Right atrium auricular region (tissue), 2 donors: Measurements from ENCODE around the gene NOL4L. TPM values are rescaled to one million over a fixed set of nuclear protein-coding genes. Genes with fewer than 3 reads are reported as not detected.
"Not testable (repeated sequence)": the region's sequence is repeated elsewhere in the genome, so short reads cannot be mapped to it uniquely, and the experiment has no call there.

Experiments
- DNase-seq: peaks from one replicate; pipeline ENCODE4 v3.0.0-alpha.2; 2019; ENCODE audit warnings: low spot score
- H3K27ac ChIP-seq, 2 donors: fragments of 200-600 bp; sonication (generic); 1 replicate in 1 of 2; 2 replicates in 1 of 2; pipeline ENCODE4 v1.5.1; 2016 to 2019
- H3K27me3 ChIP-seq, 2 donors: fragments of 200-600 bp; sonication (generic); one replicate each; pipeline versions ENCODE4 v1.5.1 to v1.6.0; 2017 to 2019
- H3K36me3 ChIP-seq: fragments of 200-600 bp; sonication (generic); one replicate; pipeline ENCODE4 v1.5.1; 2016
- H3K4me1 ChIP-seq, 2 donors: fragments of 200-600 bp; sonication (generic); one replicate each; pipeline versions ENCODE4 v1.5.1 to v1.6.0; 2017 to 2019
- H3K4me3 ChIP-seq, 2 donors: fragments of 200-600 bp; sonication (generic); 1 replicate in 1 of 2; 2 replicates in 1 of 2; pipeline ENCODE4 v1.5.1; 2017 to 2019; ENCODE audit warnings: mild to moderate bottlenecking in 1 of 2, moderate library complexity in 1 of 2
- H3K9me3 ChIP-seq, 2 donors: fragments of 200-600 bp; sonication (generic); one replicate each; pipeline ENCODE4 v1.5.1; 2019
- CTCF ChIP-seq, 2 donors: fragments of 200-600 bp; sonication (generic); IDR thresholded peaks; one replicate each; pipeline ENCODE4 v1.5.1; 2019; ENCODE audit warnings: antibody characterized with exemption in 2 of 2
- total RNA-seq, 2 donors: library from RNA; depleted of rRNA; stranded (reverse); fragments of >200 nt; gene quantifications; one replicate each; pipeline ENCODE4 v1.1.0, GENCODE V29; 2016

The NOL4L gene
- total RNA-seq, 2 donors from 2014 or later, result 7.6 to 10.4 TPM

GRCh38 chr20:32580219-32580969, 4.7 kb downstream of the NOL4L start:
- peaks cover 0 to 17% of the 10 kb centered on the region in 2 donors for H3K4me1 ChIP-seq
- no peak for DNase-seq
- TF ChIP-seq CTCF (IDR thresholded peaks at IDR 0.05), result no peak

GRCh38 chr20:32578840-32579390, 6.2 kb downstream of the NOL4L start:
- Histone ChIP-seq H3K4me3 (no peak overlapping the region), H3K27me3 (no peaks in the 10 kb centered on the region), H3K9me3 (no peaks in the 10 kb centered on the region), H3K27ac (no peak overlapping the region), H3K36me3 (no peaks in the 10 kb centered on the region), H3K4me1 (peaks cover 0 to 25% of the 10 kb centered on the region in 2 donors)
- no peak for DNase-seq
- TF ChIP-seq CTCF (IDR thresholded peaks at IDR 0.05), result no peak

More at GRCh38 chr20:32580219-32580969, 4.7 kb downstream of the NOL4L start:
- no peaks in the 10 kb centered on the region for H3K36me3 ChIP-seq
- peak overlapping the region; percentile 68 to 70 for H3K27ac ChIP-seq
- no peak overlapping the region for H3K4me3 ChIP-seq
- H3K9me3 ChIP-seq, result no peaks in the 10 kb centered on the region
- H3K27me3 ChIP-seq, result no peaks in the 10 kb centered on the region

- H3K27me3 ChIP-seq, H3K9me3 ChIP-seq, H3K4me3 ChIP-seq, H3K36me3 ChIP-seq, H3K27ac ChIP-seq, DNase-seq: not testable (repeated sequence)
- peaks cover 0 to 25% of the 10 kb centered on the region in 2 donors for H3K4me1 ChIP-seq
Measured at GRCh38 chr20:32578062-32578461, 7.1 kb downstream of the NOL4L start.

- no peak for DNase-seq
- H3K27ac ChIP-seq, result no peak overlapping the region
- H3K9me3 ChIP-seq, result no peaks in the 10 kb centered on the region
- H3K27me3 ChIP-seq, result no peaks in the 10 kb centered on the region
- H3K36me3 ChIP-seq, result no peaks in the 10 kb centered on the region
- peaks cover 0 to 22% of the 10 kb centered on the region in 2 donors for H3K4me1 ChIP-seq
- no peak for TF ChIP-seq CTCF (IDR thresholded peaks at IDR 0.05)
- H3K4me3 ChIP-seq, result no peak overlapping the region
Measured at GRCh38 chr20:32577657-32578056, 7.5 kb downstream of the NOL4L start.

- Histone ChIP-seq H3K27me3 (no peaks in the 10 kb centered on the region), H3K36me3 (no peaks in the 10 kb centered on the region), H3K4me3 (no peak overlapping the region), H3K9me3 (no peaks in the 10 kb centered on the region), H3K4me1 (peaks cover 0 to 16% of the 10 kb centered on the region in 2 donors), H3K27ac (no peak overlapping the region)
- no peak for DNase-seq
- no peak for TF ChIP-seq CTCF (IDR thresholded peaks at IDR 0.05)
Measured at GRCh38 chr20:32577023-32577422, 8.1 kb downstream of the NOL4L start.

- Histone ChIP-seq H3K9me3 (no peaks in the 10 kb centered on the region), H3K27ac (no peak overlapping the region), H3K4me3 (no peak overlapping the region), H3K4me1 (peaks cover 0 to 11% of the 10 kb centered on the region in 2 donors), H3K36me3 (no peaks in the 10 kb centered on the region), H3K27me3 (no peaks in the 10 kb centered on the region)
- DNase-seq, result no peak
- TF ChIP-seq CTCF (IDR thresholded peaks at IDR 0.05), result no peak
Measured at GRCh38 chr20:32576560-32576959, 8.6 kb downstream of the NOL4L start.
